H1 (cell line): ENCODE measurements around the gene UCHL1. TPM values are rescaled to one million over a fixed set of nuclear protein-coding genes. Genes with fewer than 3 reads are reported as not detected.

Experiments used
- CTBP2 ChIP-seq: IDR thresholded peaks from 2 replicates; pipeline ENCODE4 v1.7.0; 2011; ENCODE audit warnings: borderline replicate concordance, mild to moderate bottlenecking, moderate library complexity, mixed read lengths, low read length; ENCODE audit not compliant: insufficient read depth, insufficient read length
- EGR1 ChIP-seq: IDR thresholded peaks from 2 replicates; pipeline ENCODE4 v1.6.1; 2011; ENCODE audit warnings: low read depth, low read length, borderline replicate concordance
- EP300 ChIP-seq, 2 experiments: IDR thresholded peaks; 1 replicate in 1 of 2; 2 replicates in 1 of 2; pipeline ENCODE4 v1.6.1; 2011 to 2012; ENCODE audit warnings: low read depth in 2 of 2, low read length in 2 of 2, mild to moderate bottlenecking in 2 of 2, borderline replicate concordance in 1 of 2, inconsistent platforms in 1 of 2, moderate library complexity in 1 of 2
- JUN ChIP-seq: IDR thresholded peaks from 2 replicates; pipeline ENCODE4 v1.6.1; 2011; ENCODE audit warnings: low read depth, mild to moderate bottlenecking, improper control_type of control experiment, low read length
- KDM5A ChIP-seq: fragments of 200-600 bp; IDR thresholded peaks from 2 replicates; pipeline ENCODE4 v1.7.1; 2012; ENCODE audit warnings: mild to moderate bottlenecking, low read length, inconsistent platforms, mixed read lengths
- MAX ChIP-seq: IDR thresholded peaks from 2 replicates; pipeline ENCODE4 v1.6.1; 2012; ENCODE audit warnings: inconsistent platforms
- TEAD4 ChIP-seq: IDR thresholded peaks from 2 replicates; pipeline ENCODE4 v1.6.1; 2012; ENCODE audit warnings: low read depth, low read length, inconsistent platforms, mixed read lengths
- USF2 ChIP-seq: IDR thresholded peaks from 2 replicates; pipeline ENCODE4 v1.6.1; 2011; ENCODE audit warnings: low read length, improper control_type of control experiment
- polyA plus RNA-seq, 7 experiments: library from polyadenylated mRNA; depleted of rRNA in 3 of 7; stranded (reverse) in 5 of 7; unstranded in 2 of 7; fragments of >200 nt in 5 of 7; fragments of 200-250 nt in 2 of 7; gene quantifications; 1 replicate in 5 of 7; 2 replicates in 1 of 7; 4 replicates in 1 of 7; pipeline versions ENCODE4 v1.2.1 to v1.2.3, GENCODE V29; 2011 to 2013; ENCODE audit warnings: missing spikeins in 2 of 7, mixed read lengths in 2 of 7
- total RNA-seq: library from RNA; stranded (reverse); fragmentation: NEBNext Ultra II Directional; extraction: Animal tissue kit (Norgen Biotek cat#: 25700); gene quantifications from 2 replicates; pipeline ENCODE4 v1.2.1, GENCODE V29; 2021

The UCHL1 gene
- total and polyA plus RNA-seq, 2 of the 8 experiments (the other 6 are each of a cell fraction or from before 2014, with no cell fraction given), result 781 to 1,717 TPM

GRCh38 chr4:41221850-41222645 lies 34.7 kb upstream of the UCHL1 start (continued):
- TF ChIP-seq MAX (no peak), USF2 (no peak), CTBP2 (no peak), EP300 (IDR thresholded peaks at IDR 0.05; ENCODE audit: borderline replicate concordance in 1 of 2, low read depth in 2 of 2, low read length in 2 of 2) (no peak), TEAD4 (no peak), JUN (no peak), EGR1 (no peak), KDM5A (no peak)
